ENCODE measurements around the gene RAB11B. TPM values are rescaled to one million over a fixed set of nuclear protein-coding genes. Genes with fewer than 3 reads are reported as not detected.

Gene RAB11B
- total and polyA plus RNA-seq, 2 of the 13 experiments (the other 11 are each of a cell fraction or from before 2014, with no cell fraction given), result 6.0 to 28.4 TPM

DNA sequence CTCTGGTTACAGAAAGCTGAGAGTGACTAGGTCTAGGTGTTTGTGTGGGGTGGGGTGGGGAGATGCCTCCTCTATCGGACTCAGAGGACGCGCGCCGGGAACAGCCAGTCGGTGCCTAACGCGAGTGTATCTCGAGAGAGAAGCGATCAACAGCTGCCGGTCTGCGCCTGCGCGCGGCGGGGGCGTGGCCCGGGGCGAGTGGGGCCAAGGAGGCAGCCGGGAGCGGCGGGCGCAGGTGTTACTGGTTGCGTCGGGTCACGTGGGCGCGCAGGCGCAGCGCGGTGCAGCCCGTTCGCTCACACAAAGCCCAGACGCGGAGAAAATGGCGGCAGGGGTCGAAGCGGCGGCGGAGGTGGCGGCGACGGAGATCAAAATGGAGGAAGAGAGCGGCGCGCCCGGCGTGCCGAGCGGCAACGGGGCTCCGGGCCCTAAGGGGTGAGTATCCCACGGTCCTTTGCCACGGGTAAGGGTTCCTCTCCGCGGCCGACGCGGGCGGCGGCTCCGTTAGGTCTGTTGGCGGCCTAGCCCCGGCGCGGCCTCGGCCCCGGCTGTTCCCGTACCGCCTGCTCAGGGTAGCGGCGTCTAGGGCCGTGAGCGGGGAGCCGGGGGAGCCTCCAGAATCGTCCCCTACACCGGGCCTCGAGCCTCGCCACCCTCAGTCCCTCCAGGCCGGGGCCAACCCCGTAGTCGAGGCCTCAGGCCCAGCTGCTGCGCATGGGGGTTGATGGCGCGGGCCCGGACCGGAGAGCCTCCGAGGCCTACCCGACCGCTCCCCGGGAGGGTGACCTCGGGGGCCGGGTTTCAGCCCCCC is 54.7 kb downstream of the RAB11B start, which contains the start of gene HNRNPM (continued):
- TF ChIP-seq, protein P1, sequence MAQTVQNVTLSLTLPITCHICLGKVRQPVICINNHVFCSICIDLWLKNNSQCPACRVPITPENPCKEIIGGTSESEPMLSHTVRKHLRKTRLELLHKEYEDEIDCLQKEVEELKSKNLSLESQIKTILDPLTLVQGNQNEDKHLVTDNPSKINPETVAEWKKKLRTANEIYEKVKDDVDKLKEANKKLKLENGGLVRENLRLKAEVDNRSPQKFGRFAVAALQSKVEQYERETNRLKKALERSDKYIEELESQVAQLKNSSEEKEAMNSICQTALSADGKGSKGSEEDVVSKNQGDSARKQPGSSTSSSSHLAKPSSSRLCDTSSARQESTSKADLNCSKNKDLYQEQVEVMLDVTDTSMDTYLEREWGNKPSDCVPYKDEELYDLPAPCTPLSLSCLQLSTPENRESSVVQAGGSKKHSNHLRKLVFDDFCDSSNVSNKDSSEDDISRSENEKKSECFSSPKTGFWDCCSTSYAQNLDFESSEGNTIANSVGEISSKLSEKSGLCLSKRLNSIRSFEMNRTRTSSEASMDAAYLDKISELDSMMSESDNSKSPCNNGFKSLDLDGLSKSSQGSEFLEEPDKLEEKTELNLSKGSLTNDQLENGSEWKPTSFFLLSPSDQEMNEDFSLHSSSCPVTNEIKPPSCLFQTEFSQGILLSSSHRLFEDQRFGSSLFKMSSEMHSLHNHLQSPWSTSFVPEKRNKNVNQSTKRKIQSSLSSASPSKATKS (CRISPR knock-in tag; IDR thresholded peaks at IDR 0.05), result no peak
- TF ChIP-seq LCORL (IDR thresholded peaks at IDR 0.05) (no peak), LCORL (CRISPR knock-in tag; IDR thresholded peaks at IDR 0.05) (peak; percentile 67; the same call in 1 of the 2 replicates), KLF15 (CRISPR knock-in tag; IDR thresholded peaks at IDR 0.05; ENCODE audit: borderline replicate concordance) (no peak), RBFOX2 (IDR thresholded peaks at IDR 0.05; ENCODE audit: low read depth, low read length) (peak; percentile 97), IKZF5 (CRISPR knock-in tag; IDR thresholded peaks at IDR 0.05) (peak; percentile 47), PRPF4 (IDR thresholded peaks at IDR 0.05; ENCODE audit: low read depth, low read length, poor library complexity, severe bottlenecking) (no peak), PTBP1 (IDR thresholded peaks at IDR 0.05; ENCODE audit: low read depth, low read length, poor library complexity, severe bottlenecking) (no peak), ELF4 (CRISPR knock-in tag; IDR thresholded peaks at IDR 0.05; ENCODE audit: borderline replicate concordance) (no peak), ELF3 (CRISPR knock-in tag; IDR thresholded peaks at IDR 0.05) (no peak), MLLT10 (CRISPR knock-in tag; IDR thresholded peaks at IDR 0.05) (no peak), ZHX2 (IDR thresholded peaks at IDR 0.05; ENCODE audit: low read depth) (peak; percentile 79; the same call in 1 of the 2 replicates), ZHX2 (CRISPR knock-in tag; IDR thresholded peaks at IDR 0.05; ENCODE audit: borderline replicate concordance) (peak; percentile 76; the same call in 1 of the 2 replicates), ZNF598 (CRISPR knock-in tag; IDR thresholded peaks at IDR 0.05; ENCODE audit: borderline replicate concordance) (peak; percentile 72; the same call in 1 of the 2 replicates), ZNF20 (CRISPR knock-in tag; IDR thresholded peaks at IDR 0.05) (no peak; the same call in 1 of the 2 replicates), CHD2 (IDR thresholded peaks at IDR 0.05; ENCODE audit: low read depth, low read length) (peak; percentile 87), BHLHE40 (IDR thresholded peaks at IDR 0.05; ENCODE audit: low read length) (peak; percentile 74), ZNF749 (CRISPR knock-in tag; IDR thresholded peaks at IDR 0.05; ENCODE audit: borderline replicate concordance) (peak; percentile 40; the same call in 1 of the 2 replicates), ETV5 (CRISPR knock-in tag; IDR thresholded peaks at IDR 0.05; ENCODE audit: borderline replicate concordance) (no peak), TMF1 (CRISPR knock-in tag; IDR thresholded peaks at IDR 0.05; ENCODE audit: low read depth) (peak; percentile 60; the same call in 1 of the 2 replicates), PHB2 (IDR thresholded peaks at IDR 0.05; ENCODE audit: partially characterized antibody) (no peak)
